GM20000 (cell line): ENCODE results near the gene NOX1.

Experiments
- DNase-seq: peaks from one replicate; pipeline ENCODE4 v3.0.0; 2012; ENCODE audit warnings: low spot score
- CTCF ChIP-seq: IDR thresholded peaks from 2 replicates; pipeline ENCODE4 v1.5.1; 2012; ENCODE audit warnings: mild to moderate bottlenecking, control low read depth; ENCODE audit errors: extremely low read depth, missing control alignments

Gene NOX1

DNA sequence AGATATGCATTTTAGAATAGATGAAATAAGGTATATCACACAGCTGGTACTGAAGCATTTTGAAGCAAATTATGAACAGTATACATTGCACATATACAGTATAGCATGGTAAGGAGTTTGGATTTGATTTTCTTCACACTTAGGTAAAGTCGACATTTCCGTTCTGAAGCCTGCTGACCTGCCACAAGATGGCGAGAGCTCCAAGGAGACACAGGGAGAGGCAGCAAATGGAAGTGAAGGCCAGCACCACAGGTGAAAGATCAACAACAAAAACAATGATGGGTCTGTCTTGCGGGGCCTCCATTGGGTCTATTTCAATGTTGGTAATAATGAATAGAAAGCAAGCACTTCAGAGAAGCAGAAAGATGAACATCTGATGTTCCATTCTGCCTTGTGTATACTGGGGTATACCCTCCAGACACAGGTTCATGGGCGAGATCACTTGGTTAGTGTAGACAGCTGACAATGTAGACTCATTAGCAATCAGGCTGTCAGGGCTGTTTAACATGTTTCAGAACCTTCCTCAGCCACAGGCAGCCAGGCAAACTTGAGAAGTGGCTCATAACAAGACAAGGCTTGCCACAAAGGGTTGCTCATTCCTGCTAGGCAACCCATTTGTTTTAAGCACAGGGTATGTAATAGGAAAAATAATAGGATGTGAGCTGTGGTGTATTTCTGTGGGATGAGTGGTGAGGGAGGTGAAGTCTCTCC, 21.4 kb upstream of the NOX1 start:
- peak; percentile 18 for DNase-seq
- peak; percentile 33 for TF ChIP-seq CTCF

DNA sequence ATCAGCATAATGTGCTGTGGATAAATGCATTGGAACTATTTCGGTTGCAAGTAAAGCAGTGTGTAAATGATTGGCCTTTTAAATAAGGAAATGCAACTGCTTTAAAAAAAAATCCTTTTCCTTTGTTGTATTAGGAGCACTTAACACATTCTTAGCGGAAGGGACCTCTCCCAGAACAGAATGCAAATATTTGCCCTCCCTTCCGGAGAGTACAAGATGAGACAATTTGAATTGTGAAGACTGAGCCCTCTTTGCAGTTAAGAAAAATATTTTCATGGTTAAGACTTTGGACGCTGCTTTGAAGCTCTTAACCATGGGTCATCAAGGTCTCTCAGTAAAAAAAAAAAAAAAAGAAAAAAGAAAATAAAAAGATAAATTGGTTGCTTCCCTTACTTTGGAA, 9.5 kb upstream of the NOX1 start:
- DNase-seq = no peak
- TF ChIP-seq CTCF = no peak

DNA sequence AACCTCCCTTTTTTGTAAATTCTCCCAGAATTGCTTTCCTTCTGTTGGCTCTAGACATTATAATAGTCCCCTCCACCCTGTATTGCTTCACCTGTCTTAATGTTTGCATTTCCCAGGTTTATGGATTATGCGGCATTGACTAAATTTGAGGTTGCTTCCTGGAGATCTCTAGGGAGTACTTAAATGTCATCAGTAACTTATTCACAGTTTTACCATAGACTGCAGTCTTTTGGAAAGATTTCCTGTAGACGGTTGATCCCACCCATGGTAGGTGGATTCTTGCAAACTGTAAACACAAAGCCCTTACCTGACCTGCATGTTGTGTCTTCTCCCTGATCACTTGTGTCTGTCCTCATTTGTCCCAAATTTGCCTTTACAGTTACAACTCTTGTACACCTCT, 6.2 kb upstream of the NOX1 start:
- DNase-seq = no peak
- TF ChIP-seq CTCF = no peak

DNA sequence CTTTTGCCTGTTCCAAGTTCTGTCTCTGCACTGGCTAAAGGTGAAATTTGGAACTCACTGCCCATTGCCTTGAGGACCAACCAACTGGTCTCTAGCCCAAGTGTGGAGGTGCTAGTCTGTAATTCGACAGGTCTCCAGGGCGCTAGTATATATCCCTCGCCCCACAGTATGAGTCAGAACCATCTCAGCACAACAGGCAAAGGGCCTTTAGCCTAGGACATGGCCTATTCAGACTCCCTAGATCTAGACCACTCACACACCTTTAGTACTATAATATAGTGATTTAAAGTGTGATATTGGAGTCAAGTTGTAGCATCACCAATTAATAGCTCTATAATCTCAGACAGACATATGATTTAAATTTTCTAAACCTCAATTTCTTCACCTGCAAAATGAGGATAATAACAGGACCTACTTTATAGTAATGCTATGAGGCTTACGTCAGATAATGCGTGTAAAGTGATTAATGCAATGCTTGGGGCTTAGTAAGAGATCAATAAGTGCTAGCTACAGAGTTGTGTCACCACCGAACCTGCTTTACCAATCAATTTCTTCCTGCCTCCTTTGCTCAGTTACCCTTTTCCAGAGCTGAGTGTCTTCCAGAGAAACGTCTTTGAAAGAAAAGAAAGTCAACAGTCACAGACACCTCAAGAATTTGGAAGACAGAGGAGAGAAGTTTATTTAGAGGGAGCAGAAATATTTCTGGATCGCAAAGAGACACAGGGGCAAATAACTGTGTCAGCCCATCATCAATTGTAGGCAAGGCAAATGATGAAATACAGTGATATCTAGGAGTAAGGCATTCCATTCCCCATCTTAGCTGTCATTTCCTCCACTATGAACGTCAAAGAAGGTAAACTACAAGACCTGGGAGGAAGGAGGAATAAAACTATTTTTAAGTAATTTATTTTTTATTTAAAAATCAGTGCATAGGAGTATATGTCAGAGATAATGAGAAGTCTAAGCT, 2.3 kb downstream of the NOX1 start:
- no peak for TF ChIP-seq CTCF
- DNase-seq = no peak

DNA sequence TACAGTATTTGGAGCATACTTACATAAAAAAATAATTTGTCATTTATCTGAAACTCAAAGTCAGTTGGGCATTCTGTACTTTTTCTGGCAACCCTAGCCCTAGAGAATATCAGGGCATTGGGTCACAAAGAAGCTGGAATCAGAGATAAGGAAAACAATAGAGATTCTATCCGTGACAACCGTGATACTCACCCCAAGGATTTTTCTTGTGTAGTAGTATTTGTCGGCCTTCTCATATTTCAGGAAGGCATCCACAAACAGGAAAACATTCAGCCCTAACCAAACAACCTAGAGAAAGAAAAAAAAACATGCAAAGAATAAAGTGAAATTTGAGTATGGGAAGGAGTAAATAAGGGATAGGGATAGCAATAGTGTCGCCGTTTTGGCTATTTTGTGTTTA, 3.6 kb downstream of the NOX1 start:
- TF ChIP-seq CTCF = no peak
- no peak for DNase-seq

DNA sequence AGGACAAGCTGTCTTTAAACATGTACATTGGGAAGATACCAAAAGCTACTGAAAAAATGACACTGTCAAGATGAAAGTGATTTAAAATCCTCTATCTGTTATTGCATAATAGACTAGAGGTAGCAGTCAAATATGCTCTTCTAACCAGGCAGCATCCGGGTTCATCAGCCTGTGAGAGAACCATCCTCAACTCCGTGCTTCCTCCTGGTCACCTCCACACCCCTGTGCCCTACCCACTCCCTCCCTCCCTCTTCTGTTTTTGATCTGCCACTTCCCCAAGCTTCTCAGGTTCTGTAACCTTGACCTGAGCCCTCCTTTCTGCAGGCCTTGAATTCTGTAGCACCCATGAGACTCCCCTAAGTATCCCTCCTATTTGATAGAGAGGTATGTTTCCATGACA, 5.9 kb downstream of the NOX1 start:
- no peak for DNase-seq
- TF ChIP-seq CTCF = no peak

GRCh38 chrX:100864657-100865391, 9.3 kb downstream of the NOX1 start:
- DNase-seq = no peak
- no peak for TF ChIP-seq CTCF
